Suppressor macrophage treated with lipopolysaccharide for 1 hour (primary cell): ENCODE results near the gene ERCC1.
"Not testable (repeated sequence)": the region's sequence is repeated elsewhere in the genome, so short reads cannot be mapped to it uniquely, and the experiment has no call there.

Experiments
- DNase-seq, 3 donors: peaks; one replicate each; pipeline ENCODE4 v3.0.0-alpha.2; 2020 to 2022

Gene ERCC1

GRCh38 chr19:45429896-45430295, 6.2 kb upstream of the ERCC1 start:
- DNase-seq = not testable (repeated sequence)

GRCh38 chr19:45428384-45429231, 4.9 kb upstream of the ERCC1 start:
- DNase-seq = peak; percentile 60 to 82 (median 69)

- peak; percentile 93 to 95 (median 93) for DNase-seq
Measured at GRCh38 chr19:45424191-45425058, 708 bp upstream of the ERCC1 start.

GRCh38 chr19:45423033-45423588, 606 bp downstream of the ERCC1 start:
- no peak for DNase-seq

- peak; percentile 26 to 46 (median 40) for DNase-seq
Measured at GRCh38 chr19:45421947-45422498, 1.7 kb downstream of the ERCC1 start.

GRCh38 chr19:45420871-45421270, 2.8 kb downstream of the ERCC1 start:
- no peak for DNase-seq

GRCh38 chr19:45420356-45420755, 3.4 kb downstream of the ERCC1 start:
- no peak for DNase-seq

GRCh38 chr19:45419895-45420294, 3.8 kb downstream of the ERCC1 start:
- no peak for DNase-seq

GRCh38 chr19:45419396-45419795, 4.3 kb downstream of the ERCC1 start:
- peak; percentile 80 to 84 (median 81) for DNase-seq

GRCh38 chr19:45418802-45419201, 4.9 kb downstream of the ERCC1 start:
- DNase-seq = peak in 1 of 3 donors; percentile 25

- DNase-seq = no peak
Measured at GRCh38 chr19:45417151-45417550, 6.6 kb downstream of the ERCC1 start.

- no peak for DNase-seq
Measured at GRCh38 chr19:45414468-45414867, 9.2 kb downstream of the ERCC1 start.

GRCh38 chr19:45413497-45413896, 10.2 kb downstream of the ERCC1 start:
- no peak for DNase-seq

GRCh38 chr19:45410330-45410729, 13.4 kb downstream of the ERCC1 start:
- not testable (repeated sequence) for DNase-seq

GRCh38 chr19:45409557-45409920, 14.2 kb downstream of the ERCC1 start:
- peak; percentile 58 to 62 (median 59) for DNase-seq

- peak in 2 of 3 donors; percentile 26 to 44 for DNase-seq
Measured at GRCh38 chr19:45408830-45409556, 14.7 kb downstream of the ERCC1 start.

GRCh38 chr19:45408121-45408520, 15.6 kb downstream of the ERCC1 start:
- no peak for DNase-seq

- DNase-seq = not testable (repeated sequence)
Measured at GRCh38 chr19:45407585-45407984, 16.1 kb downstream of the ERCC1 start.

- DNase-seq = no peak
Measured at GRCh38 chr19:45407091-45407375, 16.7 kb downstream of the ERCC1 start.

- DNase-seq = peak; percentile 77 to 82 (median 78)
Measured at GRCh38 chr19:45406226-45407090, 17.3 kb downstream of the ERCC1 start, which contains the start of gene POLR1G. Gene POLR1G, plus strand, starts transcription at chr19:45406644. Its CDS starts 53 bp downstream, at chr19:45406697.
